Thyroid gland (tissue), 4 donors: ENCODE results near the gene CREBL2. TPM values are rescaled to one million over a fixed set of nuclear protein-coding genes. Genes with fewer than 3 reads are reported as not detected.

ENCODE experiments used
- DNase-seq, 2 donors: peaks; one replicate each; pipeline ENCODE4 v3.0.0-alpha.2; 2019
- H3K27ac ChIP-seq, 3 donors: fragments of 200-600 bp; sonication (generic); 1 replicate in 2 of 3; 2 replicates in 1 of 3; pipeline ENCODE4 v1.5.1; 2016 to 2019; ENCODE audit warnings: mild to moderate bottlenecking in 1 of 3, moderate library complexity in 1 of 3
- H3K27me3 ChIP-seq: fragments of 200-600 bp; sonication (generic); one replicate; pipeline ENCODE4 v1.5.1; 2019
- H3K36me3 ChIP-seq, 2 donors: fragments of 200-600 bp; sonication (generic); one replicate each; pipeline ENCODE4 v1.5.1; 2016 to 2019
- H3K4me1 ChIP-seq, 2 donors: fragments of 200-600 bp; sonication (generic); one replicate each; pipeline ENCODE4 v1.5.1; 2017 to 2019
- H3K4me3 ChIP-seq, 3 donors: fragments of 200-600 bp; sonication (generic); replicated peaks in 1 of 3; 1 replicate in 2 of 3; 2 replicates in 1 of 3; pipeline ENCODE4 v1.5.1; 2016; ENCODE audit warnings: mild to moderate bottlenecking in 1 of 3
- H3K9me3 ChIP-seq: fragments of 200-600 bp; sonication (generic); one replicate; pipeline ENCODE4 v1.5.1; 2017
- CTCF ChIP-seq, 6 experiments: fragments of 200-600 bp in 3 of 6; fragments of 450-650 bp in 3 of 6; sonication (generic) in 3 of 6; IDR thresholded peaks; one replicate each; pipeline ENCODE4 v1.5.1; 2016 to 2019; ENCODE audit warnings: antibody characterized with exemption in 6 of 6, mild to moderate bottlenecking in 2 of 6, inconsistent platforms in 1 of 6, moderate library complexity in 1 of 6
- POLR2A ChIP-seq, 2 donors: fragments of 450-650 bp; IDR thresholded peaks; one replicate each; pipeline ENCODE4 v1.6.1; 2017; ENCODE audit warnings: antibody characterized with exemption in 2 of 2, mild to moderate bottlenecking in 2 of 2, moderate library complexity in 1 of 2
- WGBS, 2 donors: methylation state at CpG; one replicate each; pipeline ENCODE4 v1.1.5; 2017; 5-methylcytosine and 5-hydroxymethylcytosine counted together
- intact Hi-C: fragments of 100-400 bp; cut with DNase I; formaldehyde crosslinking; loops from one replicate; pipeline ENCODE4 v1.15.1; 2023
- total RNA-seq, 4 donors: library from RNA; depleted of rRNA; stranded (reverse); fragments of >200 nt; gene quantifications; one replicate each; pipeline ENCODE4 v1.2.3, GENCODE V29; 2016

Gene CREBL2
- total RNA-seq, 4 donors from 2014 or later: 67.8 to 84.3 (median 74.0) TPM

DNA sequence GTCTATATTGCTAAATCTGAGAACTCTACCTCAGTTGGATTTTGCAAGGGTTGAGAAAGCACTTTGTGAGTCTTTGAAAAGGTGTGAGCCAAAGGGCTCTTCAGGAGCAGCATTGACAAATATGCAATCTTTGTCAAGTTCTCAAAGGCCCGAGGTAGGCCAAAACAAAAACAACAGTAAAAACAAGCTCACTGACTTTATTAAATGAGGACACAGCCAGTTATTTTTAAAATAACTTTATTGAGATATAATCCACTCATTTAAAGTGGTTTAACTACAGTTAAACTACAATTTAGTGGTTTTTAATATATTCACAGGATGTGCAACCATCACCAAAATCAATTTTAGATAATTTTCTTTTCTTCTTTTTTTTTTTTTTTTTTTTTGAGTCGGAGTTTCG, 2.0 kb upstream of the CREBL2 start:
- no peak for DNase-seq
- intact Hi-C loops: no loop called here
- Histone ChIP-seq H3K36me3 (no peaks in the 10 kb centered on the region), H3K9me3 (no peaks in the 10 kb centered on the region), H3K4me3 (no peak overlapping the region), H3K27ac (no peak overlapping the region), H3K4me1 (peaks cover 14 to 15% of the 10 kb centered on the region in 2 donors), H3K27me3 (no peaks in the 10 kb centered on the region)
- 85 to 88% methylated on average over 3 of the region's 3 CpGs for WGBS, 2 donors
- TF ChIP-seq CTCF (IDR thresholded peaks at IDR 0.05): no peak
- TF ChIP-seq POLR2A (IDR thresholded peaks at IDR 0.05): no peak

DNA sequence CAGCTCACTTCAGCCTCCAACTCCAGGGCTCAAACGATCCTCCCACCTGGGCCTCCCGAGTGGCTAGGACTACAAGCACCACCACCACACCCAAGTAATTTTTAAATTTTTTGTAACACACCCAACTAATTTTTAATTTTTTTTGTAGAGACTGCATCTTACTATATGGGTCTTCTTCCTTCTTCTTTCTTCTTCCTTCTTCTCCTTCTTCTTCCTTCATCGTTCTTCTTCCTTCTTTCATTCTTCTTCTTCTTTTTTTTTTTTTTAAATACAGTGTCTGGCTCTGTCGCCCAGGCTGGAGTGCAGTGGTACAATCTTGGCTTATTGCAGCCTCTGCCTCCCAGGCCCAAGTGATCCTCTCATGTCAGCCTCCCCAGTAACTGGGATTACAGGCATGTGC, 965 bp upstream of the CREBL2 start:
- Histone ChIP-seq H3K27me3 (no peaks in the 10 kb centered on the region), H3K4me3 (peak overlapping the region in 1 of 3 donors; percentile 85), H3K4me1 (peaks cover 14 to 15% of the 10 kb centered on the region in 2 donors), H3K9me3 (no peaks in the 10 kb centered on the region), H3K36me3 (no peaks in the 10 kb centered on the region), H3K27ac (peak overlapping the region; percentile 75 to 95 (median 87))
- TF ChIP-seq POLR2A (IDR thresholded peaks at IDR 0.05): no peak
- TF ChIP-seq CTCF (IDR thresholded peaks at IDR 0.05): no peak
- 95 to 96% methylated on average over 4 of the region's 4 CpGs for WGBS, 2 donors
- intact Hi-C loops: no loop called here
- DNase-seq: no peak

DNA sequence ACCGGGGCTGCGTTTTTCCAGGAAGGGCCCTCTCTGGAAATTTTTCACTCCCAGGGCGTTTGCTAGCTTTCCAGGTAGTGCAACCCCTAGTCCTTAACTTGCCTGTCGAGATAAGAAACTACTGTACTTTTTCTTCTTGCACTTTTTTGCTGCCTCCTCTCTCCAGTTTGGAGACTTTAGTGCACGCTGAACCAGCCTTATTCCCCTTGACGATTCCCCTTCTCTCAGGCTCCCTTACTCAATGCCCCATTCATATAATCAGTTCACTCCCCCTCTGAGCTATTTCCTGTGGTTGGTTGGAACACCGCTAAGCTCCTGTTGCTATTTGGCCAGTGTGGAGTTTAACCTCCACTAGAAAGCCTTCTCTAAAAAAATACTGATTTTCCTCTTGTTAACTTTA, 682 bp downstream of the CREBL2 start:
- Histone ChIP-seq H3K4me3 (peak overlapping the region in 2 of 3 donors; percentile 45 to 85), H3K9me3 (no peaks in the 10 kb centered on the region), H3K27me3 (no peaks in the 10 kb centered on the region), H3K4me1 (peaks cover 20 to 26% of the 10 kb centered on the region in 2 donors), H3K36me3 (no peaks in the 10 kb centered on the region), H3K27ac (peak overlapping the region; percentile 75 to 95 (median 87))
- WGBS, 2 donors: 1 to 2% methylated on average over 7 of the region's 7 CpGs
- intact Hi-C loops: no loop called here
- no peak for DNase-seq
- no peak for TF ChIP-seq CTCF (IDR thresholded peaks at IDR 0.05)
- TF ChIP-seq POLR2A (IDR thresholded peaks at IDR 0.05): no peak

DNA sequence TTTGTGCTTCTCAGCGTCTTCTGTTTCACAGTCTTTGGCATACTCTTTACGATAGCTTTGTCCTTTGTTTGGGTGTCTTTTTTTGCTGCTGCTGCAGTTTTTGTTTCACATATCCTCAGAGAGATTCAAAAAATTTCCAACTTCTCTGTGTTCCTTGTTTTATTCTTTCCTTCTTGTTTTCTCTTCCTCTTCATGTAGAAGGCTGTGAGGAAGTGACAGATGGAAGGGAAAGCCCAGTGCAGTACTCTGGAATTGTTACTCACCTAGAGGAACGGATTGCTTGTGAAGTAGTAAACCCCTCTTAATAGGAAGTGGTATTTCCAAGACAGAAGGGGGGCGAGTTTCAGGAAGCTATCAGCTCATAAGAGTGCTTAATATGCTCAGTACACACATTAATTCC, 1.7 kb downstream of the CREBL2 start:
- no peak for DNase-seq
- Histone ChIP-seq H3K4me3 (no peak overlapping the region), H3K27ac (peak overlapping the region in 1 of 3 donors; percentile 95), H3K9me3 (no peaks in the 10 kb centered on the region), H3K27me3 (no peaks in the 10 kb centered on the region), H3K36me3 (no peaks in the 10 kb centered on the region), H3K4me1 (peaks cover 20 to 27% of the 10 kb centered on the region in 2 donors)
- 65 to 70% methylated on average over 4 of the region's 4 CpGs for WGBS, 2 donors
- TF ChIP-seq POLR2A (IDR thresholded peaks at IDR 0.05) (no peak), CTCF (IDR thresholded peaks at IDR 0.05) (no peak)
- intact Hi-C loops: no loop called here

- Histone ChIP-seq H3K36me3 (no peaks in the 10 kb centered on the region), H3K9me3 (no peaks in the 10 kb centered on the region), H3K4me1 (peaks cover 20 to 32% of the 10 kb centered on the region in 2 donors), H3K27ac (no peak overlapping the region), H3K4me3 (no peak overlapping the region), H3K27me3 (no peaks in the 10 kb centered on the region)
- DNase-seq: no peak
- intact Hi-C loops: no loop called here
- WGBS, 2 donors: 88 to 94% methylated on average over 4 of the region's 4 CpGs
- TF ChIP-seq POLR2A (IDR thresholded peaks at IDR 0.05): no peak
- TF ChIP-seq CTCF (IDR thresholded peaks at IDR 0.05): no peak
These were observed 2.7 kb downstream of the CREBL2 start for GRCh38 chr12:12614342-12614741.
